Lower leg skin (tissue), 3 donors: Measurements from ENCODE around the gene C14orf93.
A peak's percentile ranks its signal among the peaks of the same experiment; 100 is the strongest.

Experiments used
- CTCF ChIP-seq, 3 donors: fragments of 450-650 bp; IDR thresholded peaks; one replicate each; pipeline ENCODE4 v1.5.1; 2016; ENCODE audit warnings: antibody characterized with exemption in 3 of 3, mild to moderate bottlenecking in 3 of 3, moderate library complexity in 2 of 3
- POLR2A ChIP-seq, 2 donors: fragments of 450-650 bp; IDR thresholded peaks; one replicate each; pipeline ENCODE4 v1.6.1; 2016 to 2017; ENCODE audit warnings: antibody characterized with exemption in 2 of 2, mild to moderate bottlenecking in 1 of 2, moderate library complexity in 1 of 2

DNA sequence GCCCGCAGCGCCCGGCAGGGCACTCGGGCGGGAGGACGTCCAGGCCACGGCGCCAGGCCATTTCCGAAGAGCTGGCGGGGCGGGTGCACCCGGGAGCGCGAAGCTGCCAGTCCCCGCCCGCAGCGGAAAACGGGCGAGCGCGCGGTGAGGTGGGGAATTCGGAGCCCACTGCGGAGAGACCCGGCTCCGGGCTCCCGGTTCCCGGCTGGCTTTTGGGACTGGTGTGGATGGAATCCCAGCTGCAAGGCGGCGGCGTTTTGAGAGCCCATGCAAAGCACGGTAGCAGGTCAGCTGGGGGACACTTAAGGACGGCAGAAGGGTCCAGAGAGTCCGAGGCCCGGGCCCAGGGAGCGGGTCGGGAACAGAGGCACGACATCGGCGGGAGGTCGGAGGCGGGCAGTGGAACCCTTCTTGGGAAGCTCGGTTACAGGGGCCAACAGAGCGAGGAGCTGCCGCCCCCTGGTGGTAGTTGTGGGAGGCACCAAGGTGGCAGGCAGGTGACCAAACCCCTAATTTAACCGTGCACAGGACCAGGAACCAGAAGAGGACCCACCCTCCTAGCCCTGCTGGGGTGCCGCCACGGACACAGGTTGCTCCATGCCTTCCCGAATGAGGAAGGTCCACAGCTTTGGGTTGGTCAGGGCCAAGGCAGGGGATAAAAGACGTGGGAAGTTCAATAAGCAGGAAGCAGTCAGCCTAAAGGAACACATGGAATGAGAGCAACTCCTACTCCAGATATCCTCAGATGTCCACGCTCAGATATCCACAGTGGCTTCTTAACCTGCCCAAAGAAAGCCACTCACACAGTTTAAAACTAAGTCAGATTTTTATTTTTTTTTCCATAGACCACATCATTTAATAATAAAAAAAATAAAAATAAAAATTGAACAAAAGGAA lies 48.1 kb upstream of the C14orf93 start:
- TF ChIP-seq CTCF (IDR thresholded peaks at IDR 0.05) (peak in 1 of 3 donors; percentile 89), POLR2A (IDR thresholded peaks at IDR 0.05) (no peak)
